ENCODE measurements around the gene MAP4K3. TPM values are rescaled to one million over a fixed set of nuclear protein-coding genes. Genes with fewer than 3 reads are reported as not detected.

MAP4K3 gene
- total RNA-seq: 14.7 and 18.7 TPM in 2 replicates

DNA sequence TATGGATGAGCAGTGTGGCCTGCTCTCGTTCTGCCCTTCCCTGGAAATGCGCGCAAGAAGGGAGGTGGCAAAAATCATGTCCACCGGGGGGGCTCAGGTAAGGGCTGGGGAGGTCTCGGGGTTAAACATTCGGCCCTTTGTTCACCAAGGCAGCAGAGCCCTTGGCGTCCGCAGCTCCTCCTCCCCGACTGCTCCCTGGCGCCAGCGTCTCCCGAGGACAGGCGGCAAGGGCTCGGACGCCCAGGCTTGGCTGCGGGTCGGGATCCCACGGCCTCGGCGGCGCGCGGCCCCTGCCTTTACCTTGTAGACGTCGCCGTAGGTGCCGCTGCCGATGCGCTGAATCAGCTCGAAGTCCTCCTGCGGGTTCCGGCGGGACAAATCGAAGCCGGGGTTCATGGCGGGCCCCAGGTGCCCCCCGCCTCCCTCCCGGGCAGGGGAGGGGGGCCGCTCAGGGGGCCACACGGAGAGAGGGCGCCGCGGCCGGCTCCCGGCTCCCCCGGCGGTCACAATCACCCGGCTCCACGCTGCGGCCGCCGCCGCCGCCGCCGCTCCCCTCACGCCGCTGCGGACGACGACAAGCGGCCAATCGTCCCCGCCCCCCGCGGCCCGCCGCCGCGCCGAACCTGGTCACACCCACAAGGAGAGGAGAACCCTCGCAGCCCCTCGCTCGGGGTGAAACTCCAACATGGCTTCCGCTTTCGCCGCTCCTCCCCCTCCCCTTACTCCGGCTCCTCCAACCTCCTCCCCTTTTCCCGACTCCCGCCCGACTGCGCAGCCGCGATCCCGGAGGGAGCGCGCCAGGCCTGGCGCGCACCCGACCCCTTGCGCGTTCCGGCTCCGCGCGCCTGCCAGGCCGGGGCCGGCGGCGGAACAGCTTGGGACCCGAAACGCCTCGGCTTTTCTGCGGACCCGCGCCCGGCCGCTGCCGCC is at the start of gene MAP4K3:
MAP4K3 (minus strand) TSS at position 694 of the 930 bp plus-strand sequence; CDS start at position 396, 298 bp downstream.

GRCh38 chr2:39243469-39244123 is 193.5 kb downstream of the MAP4K3 start, which contains the start of gene CDKL4:
Gene CDKL4 (minus strand): TSS chr2:39243970.

Other genes with a start within 250 kb of the MAP4K3 start
- not detected in 2 replicates for gene CDKL4, start 193.3 kb downstream of the MAP4K3 start, total RNA-seq
- 0.84 TPM in 1 of 2 replicates, not detected in the other for gene TMEM178A, start 228.6 kb upstream of the MAP4K3 start, total RNA-seq

All from bronchus fibroblast of lung (primary cell).